ENCODE results near the gene BHLHA9. TPM values are rescaled to one million over a fixed set of nuclear protein-coding genes. Genes with fewer than 3 reads are reported as not detected.

Gene BHLHA9
- polyA plus RNA-seq, 1 experiment, result not detected

GRCh38 chr17:1294157-1294717 lies 24.0 kb downstream of the BHLHA9 start:
- TF ChIP-seq CTCF (IDR thresholded peaks at IDR 0.05; ENCODE audit: low read depth, low read length), result no peak

GRCh38 chr17:1298606-1299005 lies 28.4 kb downstream of the BHLHA9 start:
- POLR2A ChIA-PET, result interaction anchor here (0.6 kb wide), 1 partner anchor 483 kb away, joined by 6 read pairs; no protein-coding TSS in a partner anchor
- no peak overlapping the region for H3K4me3 ChIP-seq (ENCODE audit: low read depth, low read length)
- no peak for DNase-seq (ENCODE audit: low read depth, low spot score)
- CTCF ChIA-PET, result interaction anchor here (1.6 kb wide), 1 partner anchor 66 kb away, joined by 6 read pairs; no protein-coding TSS in a partner anchor
- no peak overlapping the region for H3K27ac ChIP-seq (ENCODE audit: low read depth, low read length)
- peaks cover 43% of the 10 kb centered on the region for H3K27me3 ChIP-seq (ENCODE audit: control insufficient read depth, insufficient read depth, low read length)
- no peaks in the 10 kb centered on the region for H3K9me3 ChIP-seq (ENCODE audit: control insufficient read depth, insufficient read depth, low read length)
- TF ChIP-seq CTCF (IDR thresholded peaks at IDR 0.05; ENCODE audit: low read depth, low read length), result no peak

More at GRCh38 chr17:1294157-1294717, 24.0 kb downstream of the BHLHA9 start:
- H3K27ac ChIP-seq (ENCODE audit: low read depth, low read length), result no peak overlapping the region
- no peak for DNase-seq (ENCODE audit: low read depth, low spot score)
- CTCF ChIA-PET, result no interaction called here
- POLR2A ChIA-PET, result interaction anchor here (0.6 kb wide), 1 partner anchor 62 kb away, joined by 3 read pairs; no protein-coding TSS in a partner anchor
- H3K27me3 ChIP-seq (ENCODE audit: control insufficient read depth, insufficient read depth, low read length), result peaks cover 23% of the 10 kb centered on the region
- no peak overlapping the region for H3K4me3 ChIP-seq (ENCODE audit: low read depth, low read length)
- peaks cover 5% of the 10 kb centered on the region for H3K9me3 ChIP-seq (ENCODE audit: control insufficient read depth, insufficient read depth, low read length)

GRCh38 chr17:1299552-1300370 lies 29.5 kb downstream of the BHLHA9 start:
- Histone ChIP-seq H3K27me3 (ENCODE audit: control insufficient read depth, insufficient read depth, low read length) (peaks cover 43% of the 10 kb centered on the region), H3K9me3 (ENCODE audit: control insufficient read depth, insufficient read depth, low read length) (no peaks in the 10 kb centered on the region)
- CTCF ChIA-PET, result no interaction called here

GRCh38 chr17:1300371-1300905 lies 30.2 kb downstream of the BHLHA9 start:
- ChIA-PET CTCF (no interaction called here), POLR2A (no interaction called here)
- no peak overlapping the region for H3K27ac ChIP-seq (ENCODE audit: low read depth, low read length)
- TF ChIP-seq CTCF (IDR thresholded peaks at IDR 0.05; ENCODE audit: low read depth, low read length), result no peak
- no peak for DNase-seq (ENCODE audit: low read depth, low spot score)
- H3K9me3 ChIP-seq (ENCODE audit: control insufficient read depth, insufficient read depth, low read length), result no peaks in the 10 kb centered on the region
- H3K27me3 ChIP-seq (ENCODE audit: control insufficient read depth, insufficient read depth, low read length), result peaks cover 43% of the 10 kb centered on the region
- no peak overlapping the region for H3K4me3 ChIP-seq (ENCODE audit: low read depth, low read length)

More at GRCh38 chr17:1299552-1300370, 29.5 kb downstream of the BHLHA9 start:
- Histone ChIP-seq H3K4me3 (ENCODE audit: low read depth, low read length) (no peak overlapping the region), H3K27ac (ENCODE audit: low read depth, low read length) (no peak overlapping the region)
- no peak for TF ChIP-seq CTCF (IDR thresholded peaks at IDR 0.05; ENCODE audit: low read depth, low read length)
- POLR2A ChIA-PET, result no interaction called here
- DNase-seq (ENCODE audit: low read depth, low spot score), result no peak

- H3K27ac ChIP-seq (ENCODE audit: low read depth, low read length), result no peak overlapping the region
- ChIA-PET CTCF (no interaction called here), POLR2A (no interaction called here)
- H3K27me3 ChIP-seq (ENCODE audit: control insufficient read depth, insufficient read depth, low read length), result peaks cover 44% of the 10 kb centered on the region
- no peak for TF ChIP-seq CTCF (IDR thresholded peaks at IDR 0.05; ENCODE audit: low read depth, low read length)
- DNase-seq (ENCODE audit: low read depth, low spot score), result no peak
- no peak overlapping the region for H3K4me3 ChIP-seq (ENCODE audit: low read depth, low read length)
- no peaks in the 10 kb centered on the region for H3K9me3 ChIP-seq (ENCODE audit: control insufficient read depth, insufficient read depth, low read length)
Measured at GRCh38 chr17:1301546-1301945, 31.3 kb downstream of the BHLHA9 start.
